HG03571 (cell line): ENCODE data around the gene SLC6A20.
"Not testable (repeated sequence)": the region's sequence is repeated elsewhere in the genome, so short reads cannot be mapped to it uniquely, and the experiment has no call there.

Experiments
- ATAC-seq: cut with Tn5 transposase; IDR thresholded peaks from one replicate; pipeline ENCODE4 v1.9.1; 2021; ENCODE audit not compliant: unreplicated experiment

The SLC6A20 gene

DNA sequence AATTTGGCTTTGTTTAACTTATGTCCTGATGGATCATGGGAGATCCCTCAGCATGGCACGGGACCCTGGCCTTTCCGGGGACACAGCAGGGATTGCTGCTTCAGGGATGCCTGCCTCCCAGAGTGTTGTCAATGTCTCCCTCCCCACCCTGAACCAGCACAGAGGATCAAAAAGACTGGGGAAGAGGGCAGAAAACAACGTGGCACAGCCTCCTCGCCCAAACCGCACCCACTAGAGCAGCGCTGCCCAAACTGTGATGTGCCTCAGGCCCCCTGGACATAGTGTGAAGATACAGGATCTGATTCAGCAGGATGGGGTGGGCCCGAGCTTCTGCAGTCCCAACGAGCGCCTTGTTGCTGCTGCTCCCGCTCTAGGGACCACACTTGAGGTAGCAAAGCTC lies 34.5 kb downstream of the SLC6A20 start:
- no peak for ATAC-seq

DNA sequence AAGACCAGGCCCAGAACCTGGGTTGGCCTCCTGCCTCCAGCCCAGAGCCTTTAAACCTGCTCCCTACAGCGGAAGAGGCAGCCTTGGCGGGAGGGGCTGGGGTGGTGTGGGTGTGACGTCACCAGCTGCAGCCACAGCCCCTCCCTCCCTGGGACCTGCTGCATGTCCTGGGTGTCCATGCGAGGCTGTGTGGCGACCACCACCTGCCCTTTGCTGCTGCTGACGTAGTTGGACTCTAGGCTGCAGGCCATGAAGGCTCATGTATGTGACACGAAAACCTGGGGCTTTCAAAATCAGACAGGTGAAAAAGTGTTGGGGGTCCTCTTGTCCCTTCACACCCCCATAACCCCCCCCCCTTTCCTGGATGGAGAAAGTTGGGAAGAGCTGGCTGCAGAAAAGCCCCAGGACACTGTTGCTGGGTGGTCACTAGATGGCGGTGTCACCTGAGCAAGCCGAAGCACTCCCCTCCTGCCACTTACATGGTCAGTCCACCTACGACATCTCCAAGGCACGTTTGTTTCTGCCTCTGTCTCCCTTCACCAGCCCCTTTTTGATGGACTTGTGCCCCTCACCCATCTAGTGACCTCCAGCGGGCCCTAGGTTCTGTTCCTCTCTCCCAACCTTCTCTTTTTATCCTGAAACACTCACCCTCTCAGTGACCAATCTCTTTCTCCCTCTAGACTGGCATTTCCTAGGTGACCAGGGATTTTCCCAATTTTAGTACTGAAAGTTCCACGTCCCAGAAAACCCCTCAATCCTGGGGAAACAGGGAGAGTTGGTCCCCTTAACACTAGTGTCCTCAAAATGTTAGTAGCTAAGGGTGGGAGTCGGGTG lies 35.2 kb downstream of the SLC6A20 start:
- ATAC-seq: no peak

DNA sequence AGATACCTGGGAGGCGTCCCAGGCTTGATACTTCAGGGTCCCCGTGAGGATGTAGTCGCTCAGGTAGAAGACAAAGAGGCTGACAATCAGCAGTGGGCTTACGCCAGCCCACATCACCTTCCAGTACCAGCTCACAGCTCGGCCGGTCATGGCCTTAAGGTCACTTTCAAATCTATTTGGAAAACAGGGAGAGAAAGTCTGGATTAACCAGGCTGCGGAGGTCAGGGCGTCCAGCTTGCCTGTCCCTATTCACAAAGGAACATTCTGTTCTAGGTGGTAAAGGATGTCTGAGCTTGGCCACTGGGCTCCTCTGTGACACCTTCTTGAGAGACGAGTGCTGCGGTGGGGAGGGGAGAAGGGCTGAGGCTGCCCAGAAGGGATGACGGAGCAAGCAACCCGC lies 36.5 kb downstream of the SLC6A20 start:
- ATAC-seq: no peak

DNA sequence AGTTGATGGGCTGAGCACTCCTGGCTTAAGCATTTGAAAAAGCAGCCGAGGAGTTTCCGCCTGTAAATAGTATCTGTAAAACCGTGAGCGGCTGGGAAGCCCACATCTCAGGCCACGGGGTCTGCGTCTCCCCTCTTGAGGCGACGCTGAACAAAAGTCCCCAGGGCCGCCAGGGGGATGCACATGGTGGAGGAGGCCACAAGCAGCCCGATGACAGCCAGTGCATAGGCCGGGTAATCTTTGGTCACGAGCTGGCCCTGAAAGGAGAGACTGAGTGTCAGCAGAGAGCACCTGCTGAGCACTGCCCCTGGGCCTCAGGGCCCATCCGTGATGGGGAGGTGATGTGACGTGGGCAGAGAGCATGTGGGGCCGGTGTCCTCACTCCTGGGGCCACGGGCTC lies 37.5 kb downstream of the SLC6A20 start:
- ATAC-seq: no peak

DNA sequence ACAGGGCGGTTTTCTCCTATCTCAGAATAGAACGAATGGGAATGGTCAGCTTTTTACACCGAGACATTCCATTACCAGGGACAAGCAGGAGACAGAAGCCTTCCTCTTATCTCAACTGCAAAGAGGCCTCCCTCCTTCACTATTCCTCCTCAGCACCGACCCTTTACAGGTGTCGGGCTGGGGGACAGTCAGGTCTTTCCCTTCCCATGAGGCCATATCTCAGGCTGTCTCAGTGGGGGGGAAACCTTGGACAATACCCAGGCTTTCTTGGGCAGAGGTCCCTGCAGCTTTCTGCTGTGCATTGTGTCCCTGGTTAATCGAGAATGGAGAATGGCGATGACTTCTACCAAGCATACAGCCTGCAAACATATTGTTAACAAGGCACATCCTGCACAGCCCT lies 39.2 kb downstream of the SLC6A20 start:
- not testable (repeated sequence) for ATAC-seq

DNA sequence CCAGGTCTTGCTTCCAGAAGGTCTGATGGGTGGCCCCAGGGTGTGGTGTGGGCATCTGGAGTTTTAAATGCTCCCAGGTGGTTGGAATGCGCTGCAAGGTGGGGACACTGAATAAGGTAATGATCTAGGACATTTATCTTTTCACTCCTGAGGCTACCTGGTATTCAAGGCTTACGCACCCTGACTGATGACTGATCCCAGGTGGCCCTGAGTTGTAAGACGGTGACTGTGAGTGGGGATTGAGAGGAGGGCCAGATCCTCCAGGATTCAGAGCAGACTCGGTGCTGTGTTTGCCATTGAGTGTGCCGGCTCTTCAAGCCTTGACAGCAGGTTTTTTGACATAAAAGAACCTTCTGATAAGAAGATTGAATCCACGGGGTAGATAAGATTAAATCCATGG lies 40.3 kb downstream of the SLC6A20 start:
- ATAC-seq: no peak

DNA sequence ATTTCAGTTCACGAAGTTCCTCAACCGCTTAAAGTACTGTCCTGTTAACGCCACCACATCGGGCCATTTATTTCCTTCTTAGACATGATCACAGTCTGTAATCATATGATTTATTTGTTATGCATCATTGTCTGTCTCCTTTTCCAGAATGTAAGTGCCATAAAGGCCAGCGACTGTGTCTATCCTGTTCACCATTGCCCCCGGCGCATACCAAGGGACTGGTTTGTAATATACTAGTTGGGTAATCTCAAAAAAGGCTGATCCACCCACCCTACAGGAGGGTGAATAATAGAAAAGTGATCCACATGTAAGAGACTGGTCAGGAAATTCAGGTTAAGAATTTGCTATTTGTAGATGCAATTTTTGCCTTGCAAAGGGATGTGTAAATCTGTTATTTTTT lies 41.9 kb downstream of the SLC6A20 start:
- no peak for ATAC-seq

DNA sequence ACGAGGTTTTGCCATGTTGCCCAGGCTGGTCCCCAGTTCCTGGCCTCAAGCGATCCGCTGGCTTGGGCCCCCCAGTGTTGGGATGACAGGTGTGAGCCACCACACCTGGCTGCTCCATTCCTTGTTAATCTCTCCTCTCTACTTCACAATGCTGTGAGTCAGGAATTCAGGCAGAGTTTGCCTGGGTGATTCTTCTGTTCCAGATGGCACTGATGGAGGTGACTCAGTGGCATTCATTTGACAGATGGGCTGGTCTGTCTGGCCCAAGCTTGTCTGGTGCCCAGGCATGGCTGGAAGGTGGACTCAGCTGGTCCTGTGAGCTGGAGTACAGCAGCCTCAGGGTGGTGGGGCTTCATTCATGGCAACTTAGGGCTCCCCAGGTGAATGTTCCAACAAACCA lies 43.2 kb downstream of the SLC6A20 start:
- no peak for ATAC-seq

DNA sequence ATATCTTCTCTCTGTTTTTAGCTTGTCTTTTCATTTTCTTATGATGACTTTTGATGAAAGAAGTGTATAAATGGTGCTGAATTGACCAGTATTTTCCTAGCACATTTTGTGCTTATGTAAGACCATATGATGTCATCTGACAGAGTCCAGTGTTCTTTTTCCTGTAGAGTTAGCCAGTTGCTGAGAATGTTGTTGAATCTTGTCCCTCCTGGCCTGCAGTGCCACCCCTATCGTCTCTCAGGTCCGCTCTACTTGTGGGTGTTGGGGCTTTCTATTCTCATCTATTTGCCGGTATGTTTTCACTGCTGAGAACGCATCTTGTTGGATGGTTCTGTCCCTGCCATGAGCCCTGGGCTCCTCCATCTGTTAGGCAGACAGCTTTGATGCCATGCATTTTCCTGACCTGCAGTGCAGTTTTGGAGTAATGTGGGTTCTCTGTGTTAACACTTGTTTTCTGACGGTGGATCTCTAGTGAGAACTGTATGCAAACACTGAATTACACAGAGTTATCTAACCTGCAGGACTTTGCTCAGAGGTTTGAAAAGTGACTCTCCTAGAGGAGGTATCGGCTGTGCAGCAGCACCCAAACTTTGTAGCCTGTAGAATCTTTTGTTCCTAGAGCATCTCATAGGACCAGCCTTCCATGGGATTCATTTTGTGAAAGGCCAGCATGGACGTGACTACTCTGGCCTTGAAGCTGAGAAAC lies 44.6 kb downstream of the SLC6A20 start:
- no peak for ATAC-seq

DNA sequence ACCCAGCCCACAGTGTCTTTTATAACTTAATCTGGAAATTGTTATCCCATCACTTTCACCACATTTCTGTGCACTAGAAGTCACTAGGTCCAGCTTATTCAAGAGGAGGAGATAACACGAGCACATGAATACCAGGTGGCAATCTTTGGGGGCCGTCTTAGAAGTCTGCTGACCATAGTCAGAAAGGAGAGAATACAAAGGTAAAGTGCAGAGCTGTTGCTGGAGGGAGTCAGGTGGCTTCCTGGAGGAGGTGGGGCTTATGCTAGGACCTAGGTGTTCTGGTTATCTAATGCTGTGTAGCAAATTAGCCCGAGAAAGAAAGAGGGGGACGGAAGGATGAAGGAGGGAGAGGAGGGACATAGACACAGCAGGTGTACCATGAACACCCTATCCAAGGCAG lies 46.5 kb downstream of the SLC6A20 start:
- no peak for ATAC-seq

DNA sequence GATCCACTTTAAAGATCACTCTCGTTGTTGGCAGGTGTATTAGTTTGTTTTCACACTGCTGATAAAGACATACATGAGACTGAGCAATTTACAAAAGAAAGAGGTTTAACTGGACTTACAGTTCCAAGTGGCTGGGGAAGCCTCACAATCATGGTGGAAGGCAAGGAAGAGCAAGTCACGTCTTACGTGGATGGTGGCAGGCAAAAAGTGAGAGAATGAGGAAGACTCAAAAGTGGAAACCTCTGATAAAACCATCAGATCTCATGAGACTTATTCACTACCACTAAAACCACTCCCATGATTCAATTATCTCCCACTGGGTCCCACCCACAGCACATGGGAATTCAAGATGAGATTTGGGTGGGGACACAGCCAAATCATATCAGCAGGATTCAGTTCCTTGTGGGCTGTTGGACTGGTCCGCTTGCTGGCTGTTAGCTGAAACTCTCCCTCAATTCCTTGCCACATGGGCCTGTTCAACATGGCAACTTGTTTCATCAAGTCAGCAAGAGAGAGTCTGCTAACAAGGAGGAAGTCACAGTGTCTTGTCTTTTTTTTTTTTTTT lies 47.2 kb downstream of the SLC6A20 start:
- not testable (repeated sequence) for ATAC-seq

DNA sequence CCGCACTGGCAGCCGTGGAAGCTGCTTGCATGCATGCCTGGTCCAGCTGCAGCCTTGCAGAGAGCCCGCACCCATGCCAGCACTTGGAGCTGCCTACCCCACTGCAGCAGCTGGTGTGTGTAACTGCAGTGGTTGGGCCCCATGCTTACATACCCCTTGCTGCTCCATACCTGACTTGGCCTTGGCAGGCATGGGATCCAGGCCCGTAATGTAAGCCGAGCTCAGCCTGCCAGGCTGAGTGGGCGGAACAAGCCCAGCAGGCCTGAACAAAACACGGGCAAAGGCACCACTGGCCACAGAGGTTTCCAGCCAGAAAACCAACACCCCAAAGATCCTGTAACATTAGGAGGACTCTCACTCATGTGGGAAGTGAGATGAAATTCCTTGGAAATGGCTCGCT lies 48.3 kb downstream of the SLC6A20 start:
- no peak for ATAC-seq

DNA sequence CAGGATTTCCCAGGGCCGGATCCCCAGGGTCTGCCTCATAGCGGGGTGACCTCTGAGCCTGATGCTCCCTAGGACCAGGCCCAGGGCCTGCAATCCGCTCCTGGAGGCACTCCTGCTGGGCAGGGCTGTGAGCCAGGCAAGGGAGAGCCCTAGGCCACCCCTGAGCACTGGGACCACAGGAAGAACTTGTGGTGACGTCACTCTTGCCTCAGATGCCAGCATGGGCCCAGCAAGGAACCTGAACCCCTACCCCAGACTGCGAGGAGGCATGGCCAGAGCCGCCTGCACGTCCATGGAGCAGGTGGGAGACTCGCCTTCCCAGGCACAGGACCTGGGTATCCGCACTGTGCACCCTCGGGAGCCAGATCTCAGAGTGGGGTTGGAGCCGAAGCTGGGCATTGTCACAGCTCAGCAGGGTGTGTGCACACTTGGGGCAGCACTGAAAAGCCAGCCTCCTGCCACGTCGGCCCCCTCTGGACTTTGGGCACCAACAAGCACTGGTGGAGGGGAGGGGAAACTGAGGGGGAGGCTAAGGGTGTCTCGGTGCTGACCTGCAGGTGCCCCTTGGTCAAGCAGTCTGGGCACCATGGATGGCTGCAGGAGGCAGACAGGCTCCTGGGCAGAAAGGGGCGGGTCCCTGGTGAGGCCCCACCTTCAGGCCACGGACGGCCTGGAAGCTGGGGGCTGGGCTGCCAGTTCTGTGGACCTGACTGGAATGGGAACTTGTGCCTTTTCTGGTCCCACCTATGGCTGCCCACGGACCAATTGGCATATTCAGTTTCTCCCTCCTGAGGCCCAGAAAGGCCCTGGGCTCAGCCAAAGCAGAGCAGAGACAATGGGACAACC lies 49.3 kb downstream of the SLC6A20 start:
- ATAC-seq: no peak

DNA sequence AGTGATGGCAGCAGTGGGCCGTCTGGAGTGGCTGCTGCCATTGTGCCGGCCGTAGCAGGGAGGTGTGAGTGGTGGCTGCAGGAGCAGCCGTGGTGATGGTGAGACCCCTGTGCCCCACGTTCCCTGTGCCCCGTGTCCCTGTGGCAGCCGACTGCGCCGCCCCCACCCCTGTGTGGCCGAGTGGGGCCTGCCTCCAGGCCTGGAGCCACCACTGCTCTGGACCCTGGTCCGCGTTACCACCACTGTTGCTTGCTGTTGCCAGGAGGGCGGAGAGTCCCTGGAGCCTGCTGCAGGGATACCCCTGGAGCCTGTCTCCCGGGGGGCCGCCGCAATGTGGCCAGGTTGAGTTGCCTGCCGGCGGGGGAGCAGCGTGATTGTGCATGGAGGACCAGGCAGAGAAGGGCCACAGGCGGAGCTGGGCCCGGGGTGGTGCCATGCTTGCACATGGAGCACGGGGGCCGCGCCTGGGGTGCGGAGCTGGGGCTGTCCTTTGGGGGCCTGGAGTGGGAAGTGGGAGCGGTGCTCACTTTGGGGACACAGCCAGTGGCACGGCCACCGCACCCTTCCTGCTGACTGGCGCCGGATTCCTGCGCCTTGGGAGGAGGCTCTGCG lies 50.1 kb downstream of the SLC6A20 start:
- no peak for ATAC-seq

DNA sequence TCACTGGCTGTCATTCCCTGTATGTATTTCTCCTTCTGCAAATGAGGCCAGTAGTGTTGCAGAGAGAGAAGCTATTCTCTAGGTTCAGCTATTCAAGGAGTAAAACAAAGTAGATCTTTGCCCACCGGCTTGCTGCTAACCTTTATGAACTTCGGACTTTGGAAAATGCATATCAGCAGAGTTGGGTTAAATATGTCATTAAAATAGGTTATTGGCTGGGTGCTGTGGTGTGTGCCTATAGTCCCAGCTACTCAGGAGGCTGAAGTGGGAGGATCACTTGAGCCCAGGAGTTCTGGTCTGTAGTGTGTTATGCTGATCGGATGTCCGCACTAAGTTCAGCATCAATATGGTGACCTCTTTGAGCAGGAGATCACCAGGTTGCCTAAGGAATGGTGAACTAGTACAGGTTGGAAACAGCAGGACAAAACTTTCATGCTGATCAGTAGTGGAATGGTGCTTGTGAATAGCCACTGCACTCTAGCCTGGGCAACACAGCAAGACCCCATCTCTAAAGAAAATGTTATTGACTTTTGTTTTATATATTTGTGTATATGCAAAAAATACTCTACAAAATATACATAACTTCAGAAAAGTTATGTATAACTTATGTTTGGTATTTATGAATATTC lies 53.8 kb downstream of the SLC6A20 start:
- no peak for ATAC-seq

DNA sequence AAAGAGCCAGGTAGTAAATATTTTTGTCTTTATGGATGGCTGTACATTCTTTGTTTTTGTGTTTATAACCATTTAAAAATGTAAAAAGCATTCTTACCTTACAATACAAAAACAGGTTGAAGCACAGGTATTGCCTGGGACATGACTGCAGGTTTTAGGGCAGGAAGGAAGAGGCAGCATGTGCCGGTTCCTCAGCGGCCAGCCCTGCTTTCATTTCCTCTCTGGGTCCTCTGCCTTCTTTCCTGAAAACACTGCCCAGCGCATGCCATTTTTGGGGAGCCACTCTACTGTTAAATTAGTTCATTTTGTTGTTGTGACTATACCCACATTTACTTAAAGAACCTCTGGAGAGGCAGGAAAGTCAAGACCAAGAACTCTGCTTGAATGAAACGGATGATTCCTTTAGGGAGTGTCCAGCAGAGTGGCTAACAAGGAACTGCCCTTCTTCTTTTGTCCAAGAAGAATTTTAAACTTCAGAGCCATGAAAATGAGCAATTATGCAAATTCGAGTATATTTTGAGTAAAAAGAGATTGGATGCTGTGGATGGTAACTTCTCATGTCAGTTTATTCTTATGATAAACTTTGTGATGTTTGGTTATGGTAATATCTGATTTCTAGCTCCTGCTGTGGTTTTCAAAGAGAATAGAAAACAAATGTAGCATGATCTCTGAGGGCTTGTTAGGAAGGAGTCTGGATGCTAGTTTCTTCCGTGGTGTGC lies 54.4 kb downstream of the SLC6A20 start:
- ATAC-seq: no peak

DNA sequence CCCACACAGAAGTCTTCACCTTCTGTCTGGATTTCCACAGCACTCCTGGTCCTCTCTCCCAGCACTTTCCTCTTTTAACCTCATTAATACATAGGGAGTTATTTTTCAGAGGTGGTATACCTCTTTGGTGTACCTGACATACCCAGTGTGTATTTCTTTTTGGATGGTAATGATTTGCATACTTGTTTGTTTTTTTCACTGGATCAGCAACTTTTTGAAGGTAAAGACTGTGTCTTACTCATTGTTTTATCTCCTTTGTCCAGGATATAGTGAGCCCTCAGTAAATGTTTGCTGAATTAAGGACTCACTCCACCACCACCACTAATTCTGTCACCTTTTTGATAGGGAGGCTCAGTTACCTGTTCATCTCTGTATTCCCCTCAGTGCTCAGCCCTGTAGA lies 55.1 kb downstream of the SLC6A20 start:
- no peak for ATAC-seq

DNA sequence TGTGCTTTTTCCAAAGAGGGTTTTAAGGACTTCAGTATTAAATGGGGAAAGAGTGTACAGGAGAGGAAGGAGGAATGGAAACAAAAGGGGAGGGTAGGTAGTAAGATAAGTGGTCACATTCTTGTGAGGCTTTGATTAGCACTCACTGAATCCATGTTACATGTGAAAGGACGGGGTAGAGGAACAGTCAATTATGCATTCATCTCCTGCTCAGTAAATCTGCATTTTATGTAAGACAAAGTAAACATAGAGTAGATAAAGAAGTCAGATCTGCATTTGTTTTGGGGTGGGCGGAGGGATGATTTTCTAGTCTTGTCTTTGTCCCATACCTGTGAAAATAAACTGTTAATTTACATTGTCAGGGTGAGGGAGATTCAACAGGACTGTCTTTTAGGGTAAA lies 56.3 kb downstream of the SLC6A20 start:
- no peak for ATAC-seq

DNA sequence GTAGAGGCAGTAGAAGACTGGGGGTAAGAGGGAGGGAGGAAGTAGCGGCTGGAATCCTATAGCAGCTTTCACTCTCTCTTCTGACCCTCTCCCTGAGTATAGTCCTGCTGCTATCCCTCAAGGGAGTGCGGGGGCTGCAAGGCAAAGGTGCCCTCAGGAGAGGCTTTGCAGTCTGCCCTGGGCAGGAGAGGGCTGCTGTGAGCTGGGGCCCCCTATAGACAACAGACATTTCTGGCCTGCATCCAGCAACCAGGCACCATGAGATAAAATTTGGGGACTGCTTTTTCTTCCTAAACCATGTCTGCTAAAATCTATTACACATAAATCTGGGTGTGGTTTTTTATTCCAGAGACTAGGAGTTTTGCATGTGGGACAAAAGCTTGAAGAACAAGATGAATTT lies 59.1 kb downstream of the SLC6A20 start:
- ATAC-seq: no peak

DNA sequence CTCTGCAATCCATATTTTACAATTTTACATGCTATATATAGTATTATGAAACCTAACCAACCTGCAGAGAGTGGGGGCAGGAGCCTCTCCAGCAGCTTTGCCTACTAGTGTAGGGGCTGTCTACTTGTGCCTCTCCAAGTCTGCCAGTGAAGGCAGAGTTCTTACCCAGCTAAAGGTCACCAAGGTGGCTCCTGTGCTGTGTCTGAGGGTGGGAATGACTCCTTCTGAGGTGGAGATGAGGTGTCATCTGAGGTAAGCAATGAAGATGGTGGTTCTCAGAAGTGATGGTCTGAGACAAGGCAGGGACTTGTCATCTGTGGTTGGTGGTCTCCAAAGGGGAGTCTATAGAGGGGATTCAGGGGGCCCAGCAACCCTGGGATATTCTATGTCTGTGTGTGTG lies 59.6 kb downstream of the SLC6A20 start:
- ATAC-seq: no peak
